Fibroblast of skin of right biceps (primary cell): ENCODE results near the gene GTF2H2.
"Not testable (repeated sequence)": the region's sequence is repeated elsewhere in the genome, so short reads cannot be mapped to it uniquely, and the experiment has no call there.

Experiments used
- DNase-seq: peaks from one replicate; pipeline ENCODE4 v3.0.0-alpha.2; 2013

Gene GTF2H2

DNA sequence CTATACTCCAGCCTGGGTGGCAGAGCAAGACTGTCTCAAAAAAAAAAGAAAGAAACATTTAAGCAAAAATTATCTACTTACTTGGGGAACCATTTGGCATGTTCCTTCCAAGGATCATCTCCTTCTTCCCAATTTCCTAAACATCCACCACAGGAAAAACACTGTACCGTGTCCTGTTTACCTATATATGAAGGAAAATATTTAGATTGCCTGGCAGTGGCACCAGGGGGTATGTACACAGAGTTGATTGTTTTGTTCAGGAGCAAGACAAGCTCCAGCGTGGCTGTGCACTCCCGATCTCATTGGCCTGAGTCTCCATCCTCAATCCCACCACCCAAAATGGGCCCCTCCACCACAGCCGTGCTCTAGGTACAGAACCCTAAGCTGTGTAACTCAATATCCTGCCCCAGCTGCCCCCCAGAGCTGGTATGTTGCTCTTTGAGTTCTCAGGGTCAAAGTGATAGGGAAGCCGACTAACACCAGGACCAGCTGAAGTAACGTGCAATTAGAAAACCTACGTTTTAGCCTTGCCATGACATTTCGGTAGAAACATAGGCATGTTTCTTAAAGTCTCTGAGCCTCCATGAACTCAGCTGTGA is 56.2 kb downstream of the GTF2H2 start:
- no peak for DNase-seq

DNA sequence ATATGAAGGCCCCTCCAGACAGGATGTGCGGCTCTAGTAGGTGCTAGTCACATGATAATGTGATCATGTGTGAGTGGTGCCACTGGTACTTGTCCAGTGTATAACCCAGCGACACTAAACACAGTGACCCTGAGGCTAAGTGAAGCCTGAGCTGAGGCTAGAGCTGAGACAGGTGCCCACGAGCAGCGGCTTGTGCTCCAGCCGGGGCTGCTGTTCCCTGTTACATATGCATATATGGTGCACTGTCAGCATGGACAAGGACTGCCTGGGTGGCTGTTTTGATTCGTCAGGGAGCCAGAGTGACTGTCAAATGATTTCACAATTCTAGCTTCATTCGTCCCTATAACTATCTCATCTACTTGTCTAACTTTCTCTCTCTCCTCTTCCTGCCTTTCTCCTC is 60.5 kb downstream of the GTF2H2 start:
- DNase-seq = not testable (repeated sequence)
